Nephron (organoid): ENCODE data around the gene PDGFD.

Experiments used
- H3K27ac Mint-ChIP-seq, 3 experiments: 2 replicates each; pipeline ENCODE4 v1.8.0; 2020; ENCODE audit warnings: mixed read lengths in 3 of 3, mild to moderate bottlenecking in 2 of 3, moderate library complexity in 1 of 3
- H3K27me3 Mint-ChIP-seq: 2 replicates; pipeline ENCODE4 v1.8.0; 2021; ENCODE audit warnings: low read depth, mild to moderate bottlenecking, moderate library complexity, mixed read lengths
- H3K36me3 Mint-ChIP-seq: 2 replicates; pipeline ENCODE4 v1.8.0; 2020; ENCODE audit warnings: low read depth, mixed read lengths
- H3K4me1 Mint-ChIP-seq: 2 replicates; pipeline ENCODE4 v1.8.0; 2020; ENCODE audit warnings: mixed read lengths
- H3K4me3 Mint-ChIP-seq, 3 experiments: 2 replicates each; pipeline ENCODE4 v1.8.0; 2020; ENCODE audit warnings: mild to moderate bottlenecking in 3 of 3, mixed read lengths in 3 of 3, moderate library complexity in 2 of 3
- H3K9me3 Mint-ChIP-seq: 2 replicates; pipeline ENCODE4 v1.8.0; 2020; ENCODE audit warnings: mixed read lengths
- TF ChIP-seq, protein P1 (sequence below), 3 experiments: fragments of 200-600 bp; sonication (generic); IDR thresholded peaks; one replicate each; pipeline ENCODE4 v1.5.0; 2021; ENCODE audit warnings: antibody characterized with exemption in 3 of 3; ENCODE audit not compliant: unreplicated experiment in 3 of 3

Gene PDGFD

DNA sequence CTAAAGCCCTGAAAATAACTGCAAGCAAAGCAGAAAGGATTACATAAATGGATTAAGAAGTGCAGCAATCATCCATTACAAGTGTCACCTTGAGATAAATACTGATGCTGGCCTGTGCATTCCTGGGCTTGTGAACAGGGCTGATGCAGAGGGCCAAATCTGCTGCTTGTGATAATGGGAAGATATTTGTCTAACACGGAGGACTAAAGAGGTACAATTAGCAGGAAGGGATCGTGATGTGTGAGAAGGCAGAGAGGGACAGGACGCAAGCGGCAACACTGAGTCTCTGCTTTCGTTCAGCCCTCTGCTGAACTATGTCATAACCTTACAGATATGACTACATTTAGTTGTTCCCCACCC, 235.2 kb downstream of the PDGFD start:
- Mint-ChIP-seq H3K27ac (peak overlapping the region in 1 of 3 experiments; percentile 4), H3K4me3 (no peak overlapping the region), H3K36me3 (no peaks in the 10 kb centered on the region), H3K4me1 (peaks cover 40% of the 10 kb centered on the region), H3K9me3 (no peaks in the 10 kb centered on the region), H3K27me3 (no peaks in the 10 kb centered on the region)
- TF ChIP-seq, protein P1, sequence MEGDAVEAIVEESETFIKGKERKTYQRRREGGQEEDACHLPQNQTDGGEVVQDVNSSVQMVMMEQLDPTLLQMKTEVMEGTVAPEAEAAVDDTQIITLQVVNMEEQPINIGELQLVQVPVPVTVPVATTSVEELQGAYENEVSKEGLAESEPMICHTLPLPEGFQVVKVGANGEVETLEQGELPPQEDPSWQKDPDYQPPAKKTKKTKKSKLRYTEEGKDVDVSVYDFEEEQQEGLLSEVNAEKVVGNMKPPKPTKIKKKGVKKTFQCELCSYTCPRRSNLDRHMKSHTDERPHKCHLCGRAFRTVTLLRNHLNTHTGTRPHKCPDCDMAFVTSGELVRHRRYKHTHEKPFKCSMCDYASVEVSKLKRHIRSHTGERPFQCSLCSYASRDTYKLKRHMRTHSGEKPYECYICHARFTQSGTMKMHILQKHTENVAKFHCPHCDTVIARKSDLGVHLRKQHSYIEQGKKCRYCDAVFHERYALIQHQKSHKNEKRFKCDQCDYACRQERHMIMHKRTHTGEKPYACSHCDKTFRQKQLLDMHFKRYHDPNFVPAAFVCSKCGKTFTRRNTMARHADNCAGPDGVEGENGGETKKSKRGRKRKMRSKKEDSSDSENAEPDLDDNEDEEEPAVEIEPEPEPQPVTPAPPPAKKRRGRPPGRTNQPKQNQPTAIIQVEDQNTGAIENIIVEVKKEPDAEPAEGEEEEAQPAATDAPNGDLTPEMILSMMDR (IDR thresholded peaks at IDR 0.05; ENCODE audit: unreplicated experiment in 3 of 3): no peak

DNA sequence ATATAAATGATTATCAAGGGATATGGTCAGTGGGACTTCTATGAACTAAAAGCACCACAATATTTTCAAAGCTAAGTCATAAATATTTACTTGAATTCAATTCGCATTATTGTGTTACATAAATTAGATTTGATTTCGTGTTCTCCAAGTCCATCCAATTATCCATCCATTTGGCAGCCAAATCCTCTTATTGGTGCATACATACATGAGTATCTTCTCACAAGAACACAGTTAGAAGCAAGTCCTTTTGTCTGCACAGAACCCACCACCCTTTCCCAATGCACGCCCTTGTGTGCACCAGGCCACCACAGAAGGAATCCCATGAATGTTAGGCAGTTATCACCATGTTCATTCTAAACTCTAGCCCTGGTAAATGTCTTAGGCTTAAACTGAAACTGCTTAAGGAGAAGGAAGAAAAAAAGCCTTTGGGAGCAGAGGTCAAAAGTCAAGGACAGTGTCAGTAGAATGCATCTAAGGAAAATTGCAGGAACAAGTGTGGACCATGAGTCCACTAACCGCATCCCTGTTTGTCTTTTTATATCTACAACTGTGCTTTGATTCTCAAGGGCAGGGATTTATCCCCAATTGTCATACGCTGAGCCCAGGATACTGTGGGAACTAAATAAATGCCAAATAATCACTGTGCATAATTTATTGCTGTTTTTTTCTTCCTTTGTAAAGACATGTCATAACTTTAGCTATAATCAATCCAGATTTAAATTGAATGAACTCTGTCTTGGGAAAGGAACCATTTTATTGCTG, 235.7 kb downstream of the PDGFD start:
- Mint-ChIP-seq H3K36me3 (no peaks in the 10 kb centered on the region), H3K27me3 (no peaks in the 10 kb centered on the region), H3K9me3 (no peaks in the 10 kb centered on the region), H3K27ac (no peak overlapping the region), H3K4me3 (no peak overlapping the region), H3K4me1 (peaks cover 42% of the 10 kb centered on the region)
- TF ChIP-seq, protein P1 (IDR thresholded peaks at IDR 0.05; ENCODE audit: unreplicated experiment in 3 of 3): no peak

DNA sequence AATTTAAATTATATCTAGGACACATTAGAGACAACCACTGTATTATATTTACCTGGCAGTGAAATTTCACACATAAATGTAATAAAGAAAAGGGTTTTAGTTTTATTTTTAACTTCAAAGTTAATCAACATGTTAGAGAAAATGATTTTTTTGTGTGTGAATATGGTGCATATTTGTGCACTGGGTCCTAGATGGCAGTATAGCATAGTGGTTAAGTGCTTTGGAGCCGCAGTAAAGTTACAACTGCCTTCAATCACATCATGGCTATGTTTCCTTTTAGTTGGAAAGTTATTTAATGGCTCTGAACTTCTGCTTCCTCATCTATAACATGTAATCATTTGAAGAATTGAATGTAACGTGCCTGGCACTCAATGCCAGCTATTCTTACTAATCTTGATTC, 236.4 kb downstream of the PDGFD start:
- peaks cover 42% of the 10 kb centered on the region for H3K4me1 Mint-ChIP-seq
- no peak overlapping the region for H3K27ac Mint-ChIP-seq
- no peaks in the 10 kb centered on the region for H3K9me3 Mint-ChIP-seq
- no peaks in the 10 kb centered on the region for H3K27me3 Mint-ChIP-seq
- TF ChIP-seq, protein P1 (IDR thresholded peaks at IDR 0.05; ENCODE audit: unreplicated experiment in 3 of 3): peak in 2 of 3 experiments; percentile 14 to 32
- no peak overlapping the region for H3K4me3 Mint-ChIP-seq
- no peaks in the 10 kb centered on the region for H3K36me3 Mint-ChIP-seq

DNA sequence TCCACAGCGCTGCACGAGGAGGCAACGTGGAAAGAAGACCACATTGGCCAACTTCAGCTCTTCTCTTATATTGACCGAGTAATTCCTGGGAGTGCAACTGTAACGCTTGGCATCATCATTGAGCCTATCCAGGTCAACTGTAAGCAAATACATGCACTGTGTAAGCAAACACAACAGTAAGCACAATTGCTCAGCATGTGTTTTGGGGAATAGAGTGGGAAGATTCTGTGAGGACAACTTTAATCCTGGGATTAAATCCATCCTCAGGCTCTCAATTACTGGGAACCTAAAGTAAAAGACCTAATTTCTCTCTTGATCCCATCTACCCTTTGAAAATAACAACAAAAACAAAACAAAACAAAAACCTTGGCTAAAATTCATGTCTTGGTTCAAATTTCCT, 237.0 kb downstream of the PDGFD start:
- H3K27ac Mint-ChIP-seq: no peak overlapping the region
- H3K4me1 Mint-ChIP-seq: peaks cover 41% of the 10 kb centered on the region
- TF ChIP-seq, protein P1 (IDR thresholded peaks at IDR 0.05; ENCODE audit: unreplicated experiment in 3 of 3): no peak
- H3K36me3 Mint-ChIP-seq: no peaks in the 10 kb centered on the region
- H3K27me3 Mint-ChIP-seq: no peaks in the 10 kb centered on the region
- H3K4me3 Mint-ChIP-seq: no peak overlapping the region
- no peaks in the 10 kb centered on the region for H3K9me3 Mint-ChIP-seq

DNA sequence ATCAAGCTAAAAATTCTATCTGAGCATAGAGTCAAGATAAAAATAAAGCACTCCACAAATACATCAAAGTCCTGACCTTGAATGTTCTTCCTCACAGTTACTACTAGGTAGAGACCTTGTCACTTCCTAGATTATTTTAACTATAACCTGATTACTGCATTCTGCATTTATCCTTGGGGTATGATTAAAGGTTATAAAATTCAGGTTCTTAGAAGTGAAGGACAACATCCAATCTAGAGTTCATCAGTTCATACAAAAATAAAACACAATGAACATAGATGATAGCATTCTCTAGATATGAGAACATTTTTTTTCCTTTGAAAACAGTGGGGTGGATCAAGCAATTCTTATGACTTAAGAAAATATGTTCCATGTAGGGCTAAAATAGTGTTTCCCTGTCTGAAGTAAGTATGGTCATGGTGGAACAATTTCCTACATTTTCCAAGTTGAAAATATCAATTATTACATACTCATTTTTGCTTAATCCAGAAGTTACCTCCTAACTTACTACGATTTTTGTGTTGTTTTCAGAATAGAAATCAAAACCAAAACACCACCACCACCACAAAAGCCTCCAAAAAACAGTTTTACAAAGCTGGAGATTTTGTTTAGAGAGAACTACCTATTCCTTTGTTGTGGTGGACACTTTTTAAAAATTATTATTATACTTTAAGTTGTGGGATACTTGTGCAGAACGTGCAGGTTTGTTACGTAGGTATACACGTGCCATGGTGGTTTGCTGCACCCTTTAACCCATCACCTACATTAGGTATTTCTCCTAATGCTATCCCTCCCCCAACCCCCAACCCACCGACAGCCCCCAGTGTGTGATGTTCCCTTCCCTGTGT, 239.6 kb downstream of the PDGFD start:
- Mint-ChIP-seq H3K27ac (peak overlapping the region; percentile 19 to 83 (median 58)), H3K9me3 (no peaks in the 10 kb centered on the region), H3K36me3 (no peaks in the 10 kb centered on the region), H3K27me3 (no peaks in the 10 kb centered on the region), H3K4me1 (peaks cover 23% of the 10 kb centered on the region), H3K4me3 (no peak overlapping the region)
- TF ChIP-seq, protein P1 (IDR thresholded peaks at IDR 0.05; ENCODE audit: unreplicated experiment in 3 of 3): no peak
